Vagina (tissue), 2 donors: Measurements from ENCODE around the gene ASTN1.

Source experiments
- POLR2A ChIP-seq, 2 donors: fragments of 450-650 bp; IDR thresholded peaks; one replicate each; pipeline ENCODE4 v1.6.1; 2017; ENCODE audit warnings: antibody characterized with exemption in 2 of 2, mild to moderate bottlenecking in 2 of 2, moderate library complexity in 2 of 2
- POLR2AphosphoS5 ChIP-seq, 2 donors: sonication (generic); formaldehyde crosslinking; IDR thresholded peaks; one replicate each; pipeline ENCODE4 v1.9.0; 2017; ENCODE audit warnings: antibody characterized with exemption in 2 of 2, mild to moderate bottlenecking in 2 of 2, low read depth in 1 of 2; ENCODE audit not compliant: insufficient read depth in 1 of 2

- TF ChIP-seq POLR2AphosphoS5 (IDR thresholded peaks at IDR 0.05; ENCODE audit: insufficient read depth in 1 of 2, low read depth in 1 of 2) (no peak), POLR2A (IDR thresholded peaks at IDR 0.05) (no peak)
These were observed 266.9 kb downstream of the ASTN1 start for GRCh38 chr1:176897350-176898236.
